ENCODE results near the gene S100A10. TPM values are rescaled to one million over a fixed set of nuclear protein-coding genes. Genes with fewer than 3 reads are reported as not detected.

The S100A10 gene, protein sequence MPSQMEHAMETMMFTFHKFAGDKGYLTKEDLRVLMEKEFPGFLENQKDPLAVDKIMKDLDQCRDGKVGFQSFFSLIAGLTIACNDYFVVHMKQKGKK
- total RNA-seq (2014; rRNA removed; shearing (Covaris generic)) = 292 and 330 TPM in 2 replicates

GRCh38 chr1:151993734-151994496 lies at the start of gene S100A10:
Gene S100A10 (minus strand): TSS chr1:151993859. CDS start chr1:151986230, 7,629 bp downstream.

DNA sequence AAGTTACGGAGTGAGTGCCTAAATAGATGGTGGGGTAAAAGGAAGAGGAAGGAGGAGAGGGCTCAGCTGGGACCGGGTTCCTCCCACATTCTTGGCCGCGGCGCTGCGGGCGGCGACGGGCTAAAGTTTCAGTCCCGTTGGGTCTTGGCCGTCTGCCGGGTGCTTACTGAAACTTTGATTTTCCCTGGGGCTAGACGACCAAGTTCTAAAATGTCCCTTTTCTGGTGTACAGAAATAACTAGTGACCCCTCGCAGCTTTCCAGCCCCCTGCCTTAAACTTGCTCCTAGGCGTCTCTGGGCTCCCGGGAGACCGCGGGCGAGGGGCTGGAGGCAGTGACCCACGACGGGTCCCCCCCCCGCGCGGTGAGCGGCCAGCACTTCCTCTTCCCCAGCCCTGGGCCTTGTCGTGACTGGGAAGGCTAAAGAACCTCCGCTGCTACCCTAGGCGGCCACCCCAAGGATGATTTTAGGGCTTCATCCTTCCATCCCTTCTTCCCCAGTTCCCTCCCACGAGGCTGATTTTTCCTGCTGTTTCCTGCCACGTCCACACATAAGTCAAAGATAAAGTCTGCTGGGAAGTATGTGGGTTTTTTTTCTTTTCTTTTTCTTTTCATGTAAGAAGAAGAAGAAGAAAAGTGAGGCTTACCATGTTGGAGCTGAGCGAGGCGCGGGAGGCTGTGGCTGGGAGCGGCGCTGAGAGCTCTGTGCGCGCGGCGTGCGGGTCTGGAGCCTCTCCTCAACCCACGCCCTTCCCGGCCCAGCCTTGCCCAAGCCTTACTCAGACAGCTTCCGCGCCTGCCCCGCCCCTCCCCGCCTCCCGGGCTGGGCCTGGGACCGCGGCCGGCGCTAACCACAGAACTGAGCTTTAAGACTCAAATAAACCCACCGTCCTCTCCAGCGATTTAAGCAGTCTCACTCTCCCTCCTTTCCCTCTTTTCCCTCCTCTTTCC lies 42.9 kb upstream of the S100A10 start, which contains the start of gene S100A11:
Gene S100A11 (minus strand): TSS at position 738 of the 950 bp plus-strand sequence. CDS start 89 bp downstream, at position 649.

Other genes with a start within 250 kb of the S100A10 start
- gene MRPL9, start 230.4 kb downstream of the S100A10 start, total RNA-seq (2014; rRNA removed; shearing (Covaris generic)) = 189 and 194 TPM in 2 replicates
- 14.4 and 15.5 TPM in 2 replicates for gene TDRKH, start 203.4 kb downstream of the S100A10 start, total RNA-seq (2014; rRNA removed; shearing (Covaris generic))
- gene LINGO4, start 188.4 kb downstream of the S100A10 start, total RNA-seq (2014; rRNA removed; shearing (Covaris generic)) = not detected in 2 replicates
- 0.38 TPM in 1 of 2 replicates, not detected in the other for gene RORC, start 162.1 kb downstream of the S100A10 start, total RNA-seq (2014; rRNA removed; shearing (Covaris generic))
- 0.53 and 0.87 TPM in 2 replicates for gene C2CD4D, start 154.0 kb downstream of the S100A10 start, total RNA-seq (2014; rRNA removed; shearing (Covaris generic))
- not detected in 2 replicates for gene THEM5, start 140.1 kb downstream of the S100A10 start, total RNA-seq (2014; rRNA removed; shearing (Covaris generic))
- 32.3 and 42.9 TPM in 2 replicates for gene THEM4, start 84.3 kb downstream of the S100A10 start, total RNA-seq (2014; rRNA removed; shearing (Covaris generic))
- 213 and 300 TPM in 2 replicates for gene S100A11, start 43.1 kb upstream of the S100A10 start, total RNA-seq (2014; rRNA removed; shearing (Covaris generic))
- gene TCHHL1, start 95.2 kb upstream of the S100A10 start, total RNA-seq (2014; rRNA removed; shearing (Covaris generic)) = not detected in 2 replicates
- gene TCHH, start 121.6 kb upstream of the S100A10 start, total RNA-seq (2014; rRNA removed; shearing (Covaris generic)) = 0.27 and 0.38 TPM in 2 replicates
- not detected in 2 replicates for gene RPTN, start 165.4 kb upstream of the S100A10 start, total RNA-seq (2014; rRNA removed; shearing (Covaris generic))
- 0.03 TPM in 1 of 2 replicates, not detected in the other for gene HRNR, start 230.3 kb upstream of the S100A10 start, total RNA-seq (2014; rRNA removed; shearing (Covaris generic))